Measurements from ENCODE around the gene SHMT1. TPM values are rescaled to one million over a fixed set of nuclear protein-coding genes. Genes with fewer than 3 reads are reported as not detected.

The SHMT1 gene
- total RNA-seq, 4 donors from 2014 or later = 12.8 to 19.2 (median 14.0) TPM

- no peak overlapping the region for H3K4me3 ChIP-seq
- H3K27ac ChIP-seq = no peak overlapping the region
- no peaks in the 10 kb centered on the region for H3K9me3 ChIP-seq
- no peak for TF ChIP-seq POLR2A (IDR thresholded peaks at IDR 0.05)
- ATAC-seq (no peak), DNase-seq (no peak)
- no peaks in the 10 kb centered on the region for H3K36me3 ChIP-seq
- peaks cover 0 to under 1% of the 10 kb centered on the region in 2 donors for H3K4me1 ChIP-seq
- in situ Hi-C loops (cut with MboI; ENCODE audit: low sequenced_read_pairs in 4 of 4) = no loop called here
- no peaks in the 10 kb centered on the region for H3K27me3 ChIP-seq
- intact Hi-C loops (cut with DNase I; ENCODE audit: low total_unique reads) = no loop called here
Observed at GRCh38 chr17:18368946-18369345, 5.6 kb upstream of the SHMT1 start.

GRCh38 chr17:18364166-18364565 lies 816 bp upstream of the SHMT1 start:
- H3K36me3 ChIP-seq = peaks cover 0 to 7% of the 10 kb centered on the region in 2 donors
- no peaks in the 10 kb centered on the region for H3K27me3 ChIP-seq
- H3K4me3 ChIP-seq = peak overlapping the region in 1 of 4 donors; percentile 98
- TF ChIP-seq POLR2A (IDR thresholded peaks at IDR 0.05) (no peak), CTCF (IDR thresholded peaks at IDR 0.05 in 4 of 5, conservative IDR thresholded peaks at IDR 0.05 in 1 of 5) (no peak)
- in situ Hi-C loops (cut with MboI; ENCODE audit: low sequenced_read_pairs in 4 of 4) = no loop called here
- no peaks in the 10 kb centered on the region for H3K9me3 ChIP-seq
- ATAC-seq = no peak
- peak overlapping the region in 1 of 4 donors; percentile 89 for H3K27ac ChIP-seq
- DNase-seq = no peak
- peaks cover 12 to 19% of the 10 kb centered on the region in 2 donors for H3K4me1 ChIP-seq
- intact Hi-C loops (cut with DNase I; ENCODE audit: low total_unique reads) = no loop called here

GRCh38 chr17:18362698-18363100 lies 651 bp downstream of the SHMT1 start:
- H3K4me1 ChIP-seq = peaks cover 12 to 19% of the 10 kb centered on the region in 2 donors
- ATAC-seq = peak; percentile 49 to 55
- no peaks in the 10 kb centered on the region for H3K9me3 ChIP-seq
- H3K36me3 ChIP-seq = peaks cover 0 to 7% of the 10 kb centered on the region in 2 donors
- in situ Hi-C loops (cut with MboI; ENCODE audit: low sequenced_read_pairs in 4 of 4) = no loop called here
- DNase-seq = peak; percentile 47 to 72
- TF ChIP-seq CTCF (IDR thresholded peaks at IDR 0.05 in 4 of 5, conservative IDR thresholded peaks at IDR 0.05 in 1 of 5) = no peak
- no peak for TF ChIP-seq POLR2A (IDR thresholded peaks at IDR 0.05)
- H3K27ac ChIP-seq = peak overlapping the region; percentile 85 to 91 (median 88)
- peak overlapping the region; percentile 72 to 98 (median 83) for H3K4me3 ChIP-seq
- H3K27me3 ChIP-seq = no peaks in the 10 kb centered on the region
- intact Hi-C loops (cut with DNase I; ENCODE audit: low total_unique reads) = loop anchor here (1.0 kb wide), 1 partner anchor 47 kb away; the partner anchor contains the start of gene SMCR8

- H3K9me3 ChIP-seq = no peaks in the 10 kb centered on the region
- intact Hi-C loops (cut with DNase I; ENCODE audit: low total_unique reads) (no loop called here), in situ Hi-C loops (cut with MboI; ENCODE audit: low sequenced_read_pairs in 4 of 4) (no loop called here)
- no peaks in the 10 kb centered on the region for H3K27me3 ChIP-seq
- peaks cover 0 to 7% of the 10 kb centered on the region in 2 donors for H3K36me3 ChIP-seq
- TF ChIP-seq POLR2A (IDR thresholded peaks at IDR 0.05) = no peak
- TF ChIP-seq CTCF (IDR thresholded peaks at IDR 0.05 in 4 of 5, conservative IDR thresholded peaks at IDR 0.05 in 1 of 5) = no peak
- peak overlapping the region; percentile 72 to 98 (median 83) for H3K4me3 ChIP-seq
- H3K27ac ChIP-seq = peak overlapping the region; percentile 85 to 91 (median 88)
- ATAC-seq (peak in 1 of 2 donors; percentile 4), DNase-seq (no peak)
- peaks cover 12 to 19% of the 10 kb centered on the region in 2 donors for H3K4me1 ChIP-seq
Observed at GRCh38 chr17:18361837-18362697, 1.3 kb downstream of the SHMT1 start.

- DNase-seq = no peak
Observed at GRCh38 chr17:18360518-18360917, 2.8 kb downstream of the SHMT1 start.

More at GRCh38 chr17:18360518-18360917, 2.8 kb downstream of the SHMT1 start:
- in situ Hi-C loops (cut with MboI; ENCODE audit: low sequenced_read_pairs in 4 of 4) (no loop called here), intact Hi-C loops (cut with DNase I; ENCODE audit: low total_unique reads) (no loop called here)
- TF ChIP-seq POLR2A (IDR thresholded peaks at IDR 0.05) = no peak
- no peak for TF ChIP-seq CTCF (IDR thresholded peaks at IDR 0.05 in 4 of 5, conservative IDR thresholded peaks at IDR 0.05 in 1 of 5)
- no peak for ATAC-seq
- no peak overlapping the region for H3K27ac ChIP-seq
- H3K36me3 ChIP-seq = peaks cover 0 to 7% of the 10 kb centered on the region in 2 donors
- H3K4me3 ChIP-seq = no peak overlapping the region
- H3K9me3 ChIP-seq = no peaks in the 10 kb centered on the region
- H3K4me1 ChIP-seq = peaks cover 12 to 19% of the 10 kb centered on the region in 2 donors
- no peaks in the 10 kb centered on the region for H3K27me3 ChIP-seq
